ENCODE data around the gene PTPRK. TPM values are rescaled to one million over a fixed set of nuclear protein-coding genes. Genes with fewer than 3 reads are reported as not detected.

The PTPRK gene
- total and polyA plus RNA-seq, 2 of the 8 experiments (the other 6 are each of a cell fraction or from before 2014, with no cell fraction given): 11.4 to 47.3 TPM

DNA sequence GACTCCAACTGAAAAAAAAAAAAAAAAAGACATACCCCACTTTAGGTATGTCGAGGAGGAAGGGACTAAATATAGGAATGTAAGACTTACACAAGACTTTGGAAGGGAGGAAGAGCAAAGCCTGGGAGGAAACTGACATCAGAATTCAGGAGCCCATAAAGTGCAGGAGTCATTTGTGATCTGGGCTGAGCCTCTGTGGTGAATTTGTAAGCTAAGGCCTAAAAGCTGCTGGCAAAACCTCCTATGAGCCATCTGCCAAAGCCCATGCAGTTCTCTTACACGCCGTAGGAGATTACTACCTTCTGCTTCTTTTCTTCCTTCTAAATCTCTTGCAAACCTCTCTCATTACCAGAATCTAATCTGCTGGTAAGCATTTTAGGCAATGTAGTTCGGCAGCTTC, 567.6 kb downstream of the PTPRK start (continued):
- no peak for TF ChIP-seq GTF2F1 (IDR thresholded peaks at IDR 0.05; ENCODE audit: borderline replicate concordance, low read depth, low read length)
- TF ChIP-seq, protein P1, sequence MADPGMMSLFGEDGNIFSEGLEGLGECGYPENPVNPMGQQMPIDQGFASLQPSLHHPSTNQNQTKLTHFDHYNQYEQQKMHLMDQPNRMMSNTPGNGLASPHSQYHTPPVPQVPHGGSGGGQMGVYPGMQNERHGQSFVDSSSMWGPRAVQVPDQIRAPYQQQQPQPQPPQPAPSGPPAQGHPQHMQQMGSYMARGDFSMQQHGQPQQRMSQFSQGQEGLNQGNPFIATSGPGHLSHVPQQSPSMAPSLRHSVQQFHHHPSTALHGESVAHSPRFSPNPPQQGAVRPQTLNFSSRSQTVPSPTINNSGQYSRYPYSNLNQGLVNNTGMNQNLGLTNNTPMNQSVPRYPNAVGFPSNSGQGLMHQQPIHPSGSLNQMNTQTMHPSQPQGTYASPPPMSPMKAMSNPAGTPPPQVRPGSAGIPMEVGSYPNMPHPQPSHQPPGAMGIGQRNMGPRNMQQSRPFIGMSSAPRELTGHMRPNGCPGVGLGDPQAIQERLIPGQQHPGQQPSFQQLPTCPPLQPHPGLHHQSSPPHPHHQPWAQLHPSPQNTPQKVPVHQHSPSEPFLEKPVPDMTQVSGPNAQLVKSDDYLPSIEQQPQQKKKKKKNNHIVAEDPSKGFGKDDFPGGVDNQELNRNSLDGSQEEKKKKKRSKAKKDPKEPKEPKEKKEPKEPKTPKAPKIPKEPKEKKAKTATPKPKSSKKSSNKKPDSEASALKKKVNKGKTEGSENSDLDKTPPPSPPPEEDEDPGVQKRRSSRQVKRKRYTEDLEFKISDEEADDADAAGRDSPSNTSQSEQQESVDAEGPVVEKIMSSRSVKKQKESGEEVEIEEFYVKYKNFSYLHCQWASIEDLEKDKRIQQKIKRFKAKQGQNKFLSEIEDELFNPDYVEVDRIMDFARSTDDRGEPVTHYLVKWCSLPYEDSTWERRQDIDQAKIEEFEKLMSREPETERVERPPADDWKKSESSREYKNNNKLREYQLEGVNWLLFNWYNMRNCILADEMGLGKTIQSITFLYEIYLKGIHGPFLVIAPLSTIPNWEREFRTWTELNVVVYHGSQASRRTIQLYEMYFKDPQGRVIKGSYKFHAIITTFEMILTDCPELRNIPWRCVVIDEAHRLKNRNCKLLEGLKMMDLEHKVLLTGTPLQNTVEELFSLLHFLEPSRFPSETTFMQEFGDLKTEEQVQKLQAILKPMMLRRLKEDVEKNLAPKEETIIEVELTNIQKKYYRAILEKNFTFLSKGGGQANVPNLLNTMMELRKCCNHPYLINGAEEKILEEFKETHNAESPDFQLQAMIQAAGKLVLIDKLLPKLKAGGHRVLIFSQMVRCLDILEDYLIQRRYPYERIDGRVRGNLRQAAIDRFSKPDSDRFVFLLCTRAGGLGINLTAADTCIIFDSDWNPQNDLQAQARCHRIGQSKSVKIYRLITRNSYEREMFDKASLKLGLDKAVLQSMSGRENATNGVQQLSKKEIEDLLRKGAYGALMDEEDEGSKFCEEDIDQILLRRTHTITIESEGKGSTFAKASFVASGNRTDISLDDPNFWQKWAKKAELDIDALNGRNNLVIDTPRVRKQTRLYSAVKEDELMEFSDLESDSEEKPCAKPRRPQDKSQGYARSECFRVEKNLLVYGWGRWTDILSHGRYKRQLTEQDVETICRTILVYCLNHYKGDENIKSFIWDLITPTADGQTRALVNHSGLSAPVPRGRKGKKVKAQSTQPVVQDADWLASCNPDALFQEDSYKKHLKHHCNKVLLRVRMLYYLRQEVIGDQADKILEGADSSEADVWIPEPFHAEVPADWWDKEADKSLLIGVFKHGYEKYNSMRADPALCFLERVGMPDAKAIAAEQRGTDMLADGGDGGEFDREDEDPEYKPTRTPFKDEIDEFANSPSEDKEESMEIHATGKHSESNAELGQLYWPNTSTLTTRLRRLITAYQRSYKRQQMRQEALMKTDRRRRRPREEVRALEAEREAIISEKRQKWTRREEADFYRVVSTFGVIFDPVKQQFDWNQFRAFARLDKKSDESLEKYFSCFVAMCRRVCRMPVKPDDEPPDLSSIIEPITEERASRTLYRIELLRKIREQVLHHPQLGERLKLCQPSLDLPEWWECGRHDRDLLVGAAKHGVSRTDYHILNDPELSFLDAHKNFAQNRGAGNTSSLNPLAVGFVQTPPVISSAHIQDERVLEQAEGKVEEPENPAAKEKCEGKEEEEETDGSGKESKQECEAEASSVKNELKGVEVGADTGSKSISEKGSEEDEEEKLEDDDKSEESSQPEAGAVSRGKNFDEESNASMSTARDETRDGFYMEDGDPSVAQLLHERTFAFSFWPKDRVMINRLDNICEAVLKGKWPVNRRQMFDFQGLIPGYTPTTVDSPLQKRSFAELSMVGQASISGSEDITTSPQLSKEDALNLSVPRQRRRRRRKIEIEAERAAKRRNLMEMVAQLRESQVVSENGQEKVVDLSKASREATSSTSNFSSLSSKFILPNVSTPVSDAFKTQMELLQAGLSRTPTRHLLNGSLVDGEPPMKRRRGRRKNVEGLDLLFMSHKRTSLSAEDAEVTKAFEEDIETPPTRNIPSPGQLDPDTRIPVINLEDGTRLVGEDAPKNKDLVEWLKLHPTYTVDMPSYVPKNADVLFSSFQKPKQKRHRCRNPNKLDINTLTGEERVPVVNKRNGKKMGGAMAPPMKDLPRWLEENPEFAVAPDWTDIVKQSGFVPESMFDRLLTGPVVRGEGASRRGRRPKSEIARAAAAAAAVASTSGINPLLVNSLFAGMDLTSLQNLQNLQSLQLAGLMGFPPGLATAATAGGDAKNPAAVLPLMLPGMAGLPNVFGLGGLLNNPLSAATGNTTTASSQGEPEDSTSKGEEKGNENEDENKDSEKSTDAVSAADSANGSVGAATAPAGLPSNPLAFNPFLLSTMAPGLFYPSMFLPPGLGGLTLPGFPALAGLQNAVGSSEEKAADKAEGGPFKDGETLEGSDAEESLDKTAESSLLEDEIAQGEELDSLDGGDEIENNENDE (IDR thresholded peaks at IDR 0.05; ENCODE audit: insufficient replicate concordance, low read length): no peak
- no peak for TF ChIP-seq HDAC2 (IDR thresholded peaks at IDR 0.05; ENCODE audit: borderline replicate concordance in 1 of 2, low read depth in 2 of 2, low read length in 2 of 2)
- TF ChIP-seq CEBPB (IDR thresholded peaks at IDR 0.05; ENCODE audit: low read depth, low read length): no peak
- no peak for TF ChIP-seq RAD21 (IDR thresholded peaks at IDR 0.05 in 1 of 2, conservative IDR thresholded peaks at IDR 0.05 in 1 of 2; ENCODE audit: low read depth in 2 of 2, low read length in 2 of 2)
- no peak for TF ChIP-seq YY1 (IDR thresholded peaks at IDR 0.05; ENCODE audit: low read depth, low read length)
- no peak for TF ChIP-seq NRF1 (IDR thresholded peaks at IDR 0.05; ENCODE audit: low read depth, low read length)
- TF ChIP-seq, protein P2, sequence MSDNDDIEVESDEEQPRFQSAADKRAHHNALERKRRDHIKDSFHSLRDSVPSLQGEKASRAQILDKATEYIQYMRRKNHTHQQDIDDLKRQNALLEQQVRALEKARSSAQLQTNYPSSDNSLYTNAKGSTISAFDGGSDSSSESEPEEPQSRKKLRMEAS (IDR thresholded peaks at IDR 0.05): no peak
